Keratinocyte (primary cell): ENCODE measurements around the gene FOXP2.

ENCODE experiments used
- EZH2 ChIP-seq: IDR thresholded peaks from one replicate; pipeline ENCODE4 v1.6.1; 2012; ENCODE audit warnings: inconsistent platforms, mild to moderate bottlenecking, low read length, moderate library complexity
- TF ChIP-seq, protein P1 (sequence below), 3 experiments: IDR thresholded peaks in 1 of 3; conservative IDR thresholded peaks in 1 of 3; optimal IDR thresholded peaks in 1 of 3; 2 replicates in 2 of 3; 3 replicates in 1 of 3; pipeline versions ENCODE3 to v1.5.1; 2011; ENCODE audit warnings: low read length in 3 of 3, mild to moderate bottlenecking in 3 of 3, moderate library complexity in 2 of 3, control low read depth in 1 of 3, inconsistent platforms in 1 of 3; ENCODE audit not compliant: insufficient read depth in 2 of 3; ENCODE audit errors: extremely low read depth in 1 of 3

DNA sequence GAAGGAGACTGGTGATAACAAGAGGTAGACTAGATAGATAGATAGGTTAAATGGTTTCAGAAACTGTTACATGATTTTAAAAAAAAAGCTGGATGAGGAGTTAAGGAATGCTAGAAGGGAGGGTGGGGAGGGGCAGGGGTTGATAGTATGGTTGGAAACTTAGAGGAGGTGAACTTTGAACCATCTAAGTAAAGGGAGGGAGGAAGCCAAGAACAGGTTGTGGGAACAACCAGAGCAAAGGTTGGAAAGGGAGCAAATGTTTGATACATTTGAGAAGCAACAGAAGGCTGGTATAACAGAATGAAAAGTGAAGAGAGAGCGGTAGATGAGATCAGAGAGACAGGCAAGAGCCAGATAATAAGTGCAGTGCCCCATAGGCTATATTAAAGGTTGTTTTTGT lies 224.8 kb downstream of the FOXP2 start:
- TF ChIP-seq, protein P1, sequence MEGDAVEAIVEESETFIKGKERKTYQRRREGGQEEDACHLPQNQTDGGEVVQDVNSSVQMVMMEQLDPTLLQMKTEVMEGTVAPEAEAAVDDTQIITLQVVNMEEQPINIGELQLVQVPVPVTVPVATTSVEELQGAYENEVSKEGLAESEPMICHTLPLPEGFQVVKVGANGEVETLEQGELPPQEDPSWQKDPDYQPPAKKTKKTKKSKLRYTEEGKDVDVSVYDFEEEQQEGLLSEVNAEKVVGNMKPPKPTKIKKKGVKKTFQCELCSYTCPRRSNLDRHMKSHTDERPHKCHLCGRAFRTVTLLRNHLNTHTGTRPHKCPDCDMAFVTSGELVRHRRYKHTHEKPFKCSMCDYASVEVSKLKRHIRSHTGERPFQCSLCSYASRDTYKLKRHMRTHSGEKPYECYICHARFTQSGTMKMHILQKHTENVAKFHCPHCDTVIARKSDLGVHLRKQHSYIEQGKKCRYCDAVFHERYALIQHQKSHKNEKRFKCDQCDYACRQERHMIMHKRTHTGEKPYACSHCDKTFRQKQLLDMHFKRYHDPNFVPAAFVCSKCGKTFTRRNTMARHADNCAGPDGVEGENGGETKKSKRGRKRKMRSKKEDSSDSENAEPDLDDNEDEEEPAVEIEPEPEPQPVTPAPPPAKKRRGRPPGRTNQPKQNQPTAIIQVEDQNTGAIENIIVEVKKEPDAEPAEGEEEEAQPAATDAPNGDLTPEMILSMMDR (optimal IDR thresholded peaks at IDR 0.05 in 1 of 3, IDR thresholded peaks at IDR 0.05 in 1 of 3, conservative IDR thresholded peaks at IDR 0.05 in 1 of 3; ENCODE audit: extremely low read depth in 1 of 3, insufficient read depth in 2 of 3, low read length in 3 of 3) = no peak
- no peak for TF ChIP-seq EZH2
